ENCODE measurements around the gene TSPOAP1.

TSPOAP1 gene

DNA sequence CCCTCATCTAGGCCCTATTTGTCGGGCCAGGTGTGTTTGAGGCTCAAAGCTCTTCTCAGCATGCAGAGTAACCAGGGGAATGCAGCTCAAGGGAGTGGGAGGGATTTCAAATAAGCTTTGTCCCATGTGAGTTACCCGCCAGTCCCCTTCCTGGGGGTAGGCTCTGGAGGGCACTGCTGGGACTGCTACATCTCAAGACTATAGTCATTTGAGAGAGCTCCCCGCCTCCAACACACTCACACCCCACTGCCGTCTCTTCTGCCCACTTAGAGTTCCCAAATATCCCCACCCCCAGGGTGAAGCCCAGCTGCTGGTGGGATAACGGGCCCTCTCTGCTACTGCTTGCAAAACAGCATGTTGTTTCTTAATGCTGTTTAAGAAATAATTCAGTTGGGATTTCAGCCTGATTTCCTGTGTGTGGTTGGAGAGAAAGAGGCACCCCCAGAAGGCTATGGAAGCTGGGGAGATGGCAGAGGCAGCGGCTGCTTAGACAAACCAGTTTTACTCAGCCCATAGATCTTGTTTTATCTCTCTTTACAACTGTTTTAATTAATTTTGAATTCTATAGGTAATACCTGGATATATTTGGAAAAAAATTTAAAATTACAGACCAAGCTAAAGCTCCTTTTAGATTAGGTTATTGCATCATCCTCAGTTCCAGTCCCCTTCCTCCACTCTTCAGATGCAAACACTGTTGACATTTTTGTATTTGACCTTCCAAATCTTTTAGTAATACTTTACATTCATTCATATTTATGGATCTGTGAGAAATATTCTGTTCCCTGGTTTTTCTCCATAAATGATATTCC, 43.8 kb downstream of the TSPOAP1 start:
- H3K4me1 ChIP-seq (ENCODE audit: control insufficient read depth, low read length), result 0 out of 2 replicates have a peak, but pooled peaks cover 8% of the 10 kb centered on the region
- no peak for TF ChIP-seq EZH2phosphoT487 (IDR thresholded peaks at IDR 0.05; ENCODE audit: borderline replicate concordance, low read length)
- TF ChIP-seq, protein P1, sequence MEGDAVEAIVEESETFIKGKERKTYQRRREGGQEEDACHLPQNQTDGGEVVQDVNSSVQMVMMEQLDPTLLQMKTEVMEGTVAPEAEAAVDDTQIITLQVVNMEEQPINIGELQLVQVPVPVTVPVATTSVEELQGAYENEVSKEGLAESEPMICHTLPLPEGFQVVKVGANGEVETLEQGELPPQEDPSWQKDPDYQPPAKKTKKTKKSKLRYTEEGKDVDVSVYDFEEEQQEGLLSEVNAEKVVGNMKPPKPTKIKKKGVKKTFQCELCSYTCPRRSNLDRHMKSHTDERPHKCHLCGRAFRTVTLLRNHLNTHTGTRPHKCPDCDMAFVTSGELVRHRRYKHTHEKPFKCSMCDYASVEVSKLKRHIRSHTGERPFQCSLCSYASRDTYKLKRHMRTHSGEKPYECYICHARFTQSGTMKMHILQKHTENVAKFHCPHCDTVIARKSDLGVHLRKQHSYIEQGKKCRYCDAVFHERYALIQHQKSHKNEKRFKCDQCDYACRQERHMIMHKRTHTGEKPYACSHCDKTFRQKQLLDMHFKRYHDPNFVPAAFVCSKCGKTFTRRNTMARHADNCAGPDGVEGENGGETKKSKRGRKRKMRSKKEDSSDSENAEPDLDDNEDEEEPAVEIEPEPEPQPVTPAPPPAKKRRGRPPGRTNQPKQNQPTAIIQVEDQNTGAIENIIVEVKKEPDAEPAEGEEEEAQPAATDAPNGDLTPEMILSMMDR (IDR thresholded peaks at IDR 0.05; ENCODE audit: low read depth, low read length, poor library complexity, severe bottlenecking), result no peak
- H3F3A ChIP-seq (ENCODE audit: control insufficient read depth, insufficient read depth), result no peaks in the 10 kb centered on the region
- no peaks in the 10 kb centered on the region for H4K20me1 ChIP-seq (ENCODE audit: control insufficient read depth, insufficient read depth, low read depth, low read length)
- no peaks in the 10 kb centered on the region for H3K9me2 ChIP-seq (replicated peaks; ENCODE audit: control insufficient read depth, low read length)
- H3K79me2 ChIP-seq (ENCODE audit: control insufficient read depth, low read length), result no peaks in the 10 kb centered on the region
- no peak overlapping the region for H3K4me2 ChIP-seq (ENCODE audit: low read length)
- H3K27ac ChIP-seq (ENCODE audit: low read depth, low read length), result no peak overlapping the region
- no peak overlapping the region for H3K4me3 ChIP-seq (ENCODE audit: low read length)
- peaks cover 32% of the 10 kb centered on the region for H3K27me3 ChIP-seq (ENCODE audit: control insufficient read depth, low read length)
- no peaks in the 10 kb centered on the region for H3K9me3 ChIP-seq (ENCODE audit: control insufficient read depth, insufficient read depth, low read length)
- no peaks in the 10 kb centered on the region for H3K36me3 ChIP-seq (ENCODE audit: control insufficient read depth, low read length)

DNA sequence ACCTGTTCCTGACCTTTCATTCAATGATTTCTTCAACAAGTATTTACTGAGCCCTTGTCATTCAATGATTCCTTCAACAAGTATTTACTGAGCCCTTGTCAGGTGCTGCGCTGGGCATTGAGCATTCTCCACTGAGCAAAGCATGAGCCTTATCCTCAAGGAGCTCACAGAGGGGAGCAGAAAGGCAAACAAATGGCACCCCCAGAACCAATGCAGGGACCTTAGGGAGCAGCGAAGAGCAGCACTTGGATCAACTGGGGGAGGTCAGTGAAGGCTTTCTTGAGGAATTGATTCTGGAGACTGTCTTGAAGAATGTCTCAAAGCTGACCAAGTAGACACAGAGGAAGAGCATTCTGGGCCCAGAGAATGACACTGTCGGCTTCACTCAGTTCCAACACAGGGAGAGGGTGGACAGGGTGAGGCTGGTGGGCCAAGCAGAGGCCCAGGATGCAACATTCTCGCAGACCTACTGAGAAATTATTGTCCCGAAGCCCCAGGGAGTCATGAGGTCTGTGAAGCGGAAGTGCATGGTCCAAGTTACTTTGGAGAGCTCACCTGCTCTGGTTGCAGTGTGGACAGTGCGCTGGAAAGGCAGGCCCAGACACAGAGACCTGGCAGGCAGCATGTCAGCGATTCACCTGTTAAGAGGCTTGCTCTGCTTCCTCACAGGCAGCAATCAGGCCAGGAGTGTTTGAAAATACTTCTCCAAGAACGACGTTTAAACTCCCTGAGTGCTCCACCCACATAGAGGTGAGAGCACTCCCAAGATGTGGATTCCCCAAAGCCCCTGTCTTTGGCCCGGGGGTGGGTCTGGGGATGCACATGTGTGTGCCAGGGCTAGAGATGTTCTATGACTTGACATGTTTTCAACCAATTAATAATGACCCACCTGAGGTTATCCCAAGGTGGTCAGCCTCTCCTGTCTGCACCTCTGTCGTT, 44.7 kb downstream of the TSPOAP1 start:
- H3K36me3 ChIP-seq (ENCODE audit: control insufficient read depth, low read length), result no peaks in the 10 kb centered on the region
- H3K4me1 ChIP-seq (ENCODE audit: control insufficient read depth, low read length), result 0 out of 2 replicates have a peak, but pooled peaks cover 8% of the 10 kb centered on the region
- H3K4me2 ChIP-seq (ENCODE audit: low read length), result no peak overlapping the region
- no peak overlapping the region for H3K27ac ChIP-seq (ENCODE audit: low read depth, low read length)
- TF ChIP-seq EZH2phosphoT487 (IDR thresholded peaks at IDR 0.05; ENCODE audit: borderline replicate concordance, low read length), result no peak
- TF ChIP-seq, protein P1 (IDR thresholded peaks at IDR 0.05; ENCODE audit: low read depth, low read length, poor library complexity, severe bottlenecking), result no peak
- no peaks in the 10 kb centered on the region for H3K9me2 ChIP-seq (replicated peaks; ENCODE audit: control insufficient read depth, low read length)
- H3K4me3 ChIP-seq (ENCODE audit: low read length), result no peak overlapping the region
- no peaks in the 10 kb centered on the region for H3F3A ChIP-seq (ENCODE audit: control insufficient read depth, insufficient read depth)
- H4K20me1 ChIP-seq (ENCODE audit: control insufficient read depth, insufficient read depth, low read depth, low read length), result no peaks in the 10 kb centered on the region
- H3K79me2 ChIP-seq (ENCODE audit: control insufficient read depth, low read length), result no peaks in the 10 kb centered on the region
- no peaks in the 10 kb centered on the region for H3K9me3 ChIP-seq (ENCODE audit: control insufficient read depth, insufficient read depth, low read length)
- H3K27me3 ChIP-seq (ENCODE audit: control insufficient read depth, low read length), result peaks cover 38% of the 10 kb centered on the region

DNA sequence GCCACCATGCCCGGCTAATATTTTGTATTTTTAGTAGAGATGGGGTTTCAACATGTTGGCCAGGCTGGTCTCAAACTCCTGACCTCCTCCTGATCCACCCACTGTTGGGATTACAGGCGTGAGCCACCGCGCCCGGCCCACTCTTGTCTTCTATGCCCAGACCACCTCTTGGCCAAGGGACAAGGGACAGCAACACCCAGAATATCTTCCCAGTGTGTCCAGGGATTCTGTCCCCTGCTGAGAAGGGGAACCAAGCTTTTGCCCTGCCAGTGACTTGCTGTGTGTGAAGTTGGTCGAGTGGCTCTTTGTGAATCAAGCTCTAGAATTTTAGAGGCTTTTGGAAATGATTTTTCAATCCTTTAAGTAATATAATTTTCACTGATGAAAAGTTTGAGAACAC, 46.2 kb downstream of the TSPOAP1 start:
- no peak overlapping the region for H3K4me3 ChIP-seq (ENCODE audit: low read length)
- H3K36me3 ChIP-seq (ENCODE audit: control insufficient read depth, low read length), result no peaks in the 10 kb centered on the region
- H3F3A ChIP-seq (ENCODE audit: control insufficient read depth, insufficient read depth), result no peaks in the 10 kb centered on the region
- no peaks in the 10 kb centered on the region for H3K9me2 ChIP-seq (replicated peaks; ENCODE audit: control insufficient read depth, low read length)
- H3K79me2 ChIP-seq (ENCODE audit: control insufficient read depth, low read length), result no peaks in the 10 kb centered on the region
- H4K20me1 ChIP-seq (ENCODE audit: control insufficient read depth, insufficient read depth, low read depth, low read length), result no peaks in the 10 kb centered on the region
- H3K27me3 ChIP-seq (ENCODE audit: control insufficient read depth, low read length), result peaks cover 38% of the 10 kb centered on the region
- H3K4me1 ChIP-seq (ENCODE audit: control insufficient read depth, low read length), result 0 out of 2 replicates have a peak, but pooled peaks cover 8% of the 10 kb centered on the region
- no peak overlapping the region for H3K27ac ChIP-seq (ENCODE audit: low read depth, low read length)
- TF ChIP-seq EZH2phosphoT487 (IDR thresholded peaks at IDR 0.05; ENCODE audit: borderline replicate concordance, low read length), result no peak
- TF ChIP-seq, protein P1 (IDR thresholded peaks at IDR 0.05; ENCODE audit: low read depth, low read length, poor library complexity, severe bottlenecking), result no peak
- no peaks in the 10 kb centered on the region for H3K9me3 ChIP-seq (ENCODE audit: control insufficient read depth, insufficient read depth, low read length)
- no peak overlapping the region for H3K4me2 ChIP-seq (ENCODE audit: low read length)
